SU-DHL-6 (cell line): Measurements from ENCODE around the gene SF3B4.

Experiments used
- EZH2phosphoT487 ChIP-seq: fragments of 200-600 bp; sonication (generic), shearing (Covaris generic); conservative IDR thresholded peaks from 2 replicates; pipeline ENCODE4 v1.6.1; 2018; ENCODE audit warnings: mild to moderate bottlenecking, antibody characterized with exemption, low read length, moderate library complexity, mixed read lengths
- TF ChIP-seq, protein P1 (sequence below): fragments of 200-600 bp; sonication (generic); IDR thresholded peaks from one replicate; pipeline ENCODE4 v1.5.1; 2017; ENCODE audit warnings: antibody characterized with exemption, mild to moderate bottlenecking, low read length, moderate library complexity; ENCODE audit not compliant: insufficient read depth, poor library complexity, severe bottlenecking

DNA sequence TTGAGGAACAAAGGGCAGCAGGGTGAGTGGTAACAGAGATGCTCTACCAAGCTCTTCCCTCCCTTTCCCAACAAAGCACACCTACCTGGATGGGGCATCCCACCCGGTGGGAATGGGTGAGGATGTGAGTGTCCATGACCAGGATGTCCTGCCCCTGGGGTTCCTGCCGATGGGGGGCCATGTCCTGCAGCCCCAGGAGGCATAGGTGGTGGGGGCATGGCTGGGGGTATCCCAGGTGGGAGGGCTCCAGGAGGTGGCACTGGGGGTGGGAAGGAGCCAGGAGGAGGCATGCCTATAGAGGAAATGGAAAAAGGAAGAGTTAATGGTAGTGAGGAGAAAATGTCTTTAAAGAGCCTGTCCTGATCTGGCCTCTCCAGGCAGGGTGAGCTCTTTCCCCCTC lies 1.9 kb downstream of the SF3B4 start:
- TF ChIP-seq, protein P1, sequence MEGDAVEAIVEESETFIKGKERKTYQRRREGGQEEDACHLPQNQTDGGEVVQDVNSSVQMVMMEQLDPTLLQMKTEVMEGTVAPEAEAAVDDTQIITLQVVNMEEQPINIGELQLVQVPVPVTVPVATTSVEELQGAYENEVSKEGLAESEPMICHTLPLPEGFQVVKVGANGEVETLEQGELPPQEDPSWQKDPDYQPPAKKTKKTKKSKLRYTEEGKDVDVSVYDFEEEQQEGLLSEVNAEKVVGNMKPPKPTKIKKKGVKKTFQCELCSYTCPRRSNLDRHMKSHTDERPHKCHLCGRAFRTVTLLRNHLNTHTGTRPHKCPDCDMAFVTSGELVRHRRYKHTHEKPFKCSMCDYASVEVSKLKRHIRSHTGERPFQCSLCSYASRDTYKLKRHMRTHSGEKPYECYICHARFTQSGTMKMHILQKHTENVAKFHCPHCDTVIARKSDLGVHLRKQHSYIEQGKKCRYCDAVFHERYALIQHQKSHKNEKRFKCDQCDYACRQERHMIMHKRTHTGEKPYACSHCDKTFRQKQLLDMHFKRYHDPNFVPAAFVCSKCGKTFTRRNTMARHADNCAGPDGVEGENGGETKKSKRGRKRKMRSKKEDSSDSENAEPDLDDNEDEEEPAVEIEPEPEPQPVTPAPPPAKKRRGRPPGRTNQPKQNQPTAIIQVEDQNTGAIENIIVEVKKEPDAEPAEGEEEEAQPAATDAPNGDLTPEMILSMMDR = no peak
- TF ChIP-seq EZH2phosphoT487 = no peak
